Measurements from ENCODE around the gene B3GNT9.

The B3GNT9 gene

DNA sequence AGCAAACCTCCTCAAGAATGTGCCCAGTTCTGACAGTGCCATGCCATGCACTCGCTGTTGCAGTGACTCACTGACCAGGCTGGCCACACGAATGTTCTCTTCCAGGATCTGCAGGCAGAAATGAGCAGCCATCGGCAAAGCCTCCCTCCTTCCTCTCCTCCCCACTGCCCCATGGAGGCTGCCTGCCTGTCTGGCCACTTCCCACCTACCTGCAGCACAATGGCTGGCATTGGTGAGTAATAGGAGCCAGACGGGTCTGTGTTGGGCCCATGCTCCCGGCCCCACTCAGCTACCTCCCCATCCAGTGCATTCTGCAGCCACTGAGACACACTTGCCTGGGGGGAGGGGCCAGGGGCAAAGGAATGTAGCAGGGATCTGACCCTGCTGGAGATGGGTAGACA, 35.8 kb upstream of the B3GNT9 start:
- Histone ChIP-seq H3K4me1 (ENCODE audit: control extremely low read depth in 1 of 4, control insufficient read depth in 4 of 4, insufficient read depth in 4 of 4, low read length in 3 of 4) (peaks cover 0 to 28% (median 25%) of the 10 kb centered on the region in 4 experiments), H3K9me3 (ENCODE audit: control extremely low read depth in 1 of 5, control insufficient read depth in 4 of 5, insufficient read depth in 2 of 5, low read depth in 1 of 5, low read length in 4 of 5) (no peaks in the 10 kb centered on the region), H3K36me3 (ENCODE audit: control insufficient read depth in 4 of 4, insufficient read depth in 4 of 4, low read length in 3 of 4) (no peaks in the 10 kb centered on the region), H3K27me3 (replicated peaks in 2 of 5; ENCODE audit: control insufficient read depth in 4 of 5, insufficient read depth in 5 of 5, low read length in 4 of 5) (peaks cover 0 to 14% (median 6%) of the 10 kb centered on the region in 5 experiments), H3K27ac (ENCODE audit: insufficient read depth in 1 of 2, low read depth in 1 of 2, low read length in 2 of 2, poor library complexity in 1 of 2, severe bottlenecking in 2 of 2) (no peak overlapping the region), H3K4me3 (ENCODE audit: control insufficient read depth in 1 of 7, extremely low read depth in 1 of 7, insufficient read depth in 4 of 7, low read depth in 2 of 7, low read length in 6 of 7) (no peak overlapping the region)
- DNase-seq: no peak
- 87% methylated on average over 4 of the region's 5 CpGs for WGBS (ENCODE audit: insufficient coverage)
- ChIA-PET CTCF (interaction anchor here (1.0 to 3.4 kb wide), 6 partner anchors 11 to 235 kb away, joined by 3 to 22 read pairs (median 6); partner anchors contain the start of gene ELMO3), POLR2A (no interaction called here)

DNA sequence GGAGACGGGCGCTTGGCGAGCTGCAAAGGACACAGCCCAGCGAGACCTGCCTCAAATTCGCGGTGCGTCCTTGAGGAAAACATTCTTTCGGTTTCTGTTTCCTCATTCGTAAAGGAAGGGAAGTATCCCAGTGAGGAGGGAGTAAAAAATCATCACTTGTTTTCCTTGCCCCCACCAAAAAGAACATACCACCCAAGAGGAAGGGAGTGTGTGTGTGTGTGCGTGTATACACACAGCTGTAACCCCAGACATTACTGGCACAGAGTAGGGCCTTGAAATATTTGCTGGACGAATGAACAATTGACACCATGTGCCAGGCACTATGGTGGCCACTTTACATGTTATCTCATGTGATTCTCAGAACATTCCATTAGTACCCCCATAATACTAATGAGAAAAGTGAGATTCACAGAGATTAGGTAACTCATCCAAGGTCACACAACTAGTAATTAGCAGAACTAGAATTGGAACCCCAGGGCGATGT, 34.9 kb upstream of the B3GNT9 start:
- Histone ChIP-seq H3K4me3 (ENCODE audit: control insufficient read depth in 1 of 7, extremely low read depth in 1 of 7, insufficient read depth in 4 of 7, low read depth in 2 of 7, low read length in 6 of 7) (peak overlapping the region in 1 of 7 experiments; percentile 17), H3K4me1 (ENCODE audit: control extremely low read depth in 1 of 4, control insufficient read depth in 4 of 4, insufficient read depth in 4 of 4, low read length in 3 of 4) (peaks cover 0 to 25% (median 23%) of the 10 kb centered on the region in 4 experiments), H3K36me3 (ENCODE audit: control insufficient read depth in 4 of 4, insufficient read depth in 4 of 4, low read length in 3 of 4) (no peaks in the 10 kb centered on the region), H3K9me3 (ENCODE audit: control extremely low read depth in 1 of 5, control insufficient read depth in 4 of 5, insufficient read depth in 2 of 5, low read depth in 1 of 5, low read length in 4 of 5) (no peaks in the 10 kb centered on the region), H3K27me3 (replicated peaks in 2 of 5; ENCODE audit: control insufficient read depth in 4 of 5, insufficient read depth in 5 of 5, low read length in 4 of 5) (peaks cover 0 to 14% (median 6%) of the 10 kb centered on the region in 5 experiments), H3K27ac (ENCODE audit: insufficient read depth in 1 of 2, low read depth in 1 of 2, low read length in 2 of 2, poor library complexity in 1 of 2, severe bottlenecking in 2 of 2) (no peak overlapping the region)
- 2% methylated on average over 4 of the region's 12 CpGs for WGBS (ENCODE audit: insufficient coverage)
- CTCF ChIA-PET: interaction anchor here (0.6 to 3.4 kb wide), 29 partner anchors 8 to 233 kb away, joined by 3 to 22 read pairs (median 4); partner anchors contain the start of genes ELMO3, FBXL8, HSF4 and NOL3
- POLR2A ChIA-PET: no interaction called here
- no peak for DNase-seq

GRCh38 chr16:67184995-67185650, 34.3 kb upstream of the B3GNT9 start:
- Histone ChIP-seq H3K4me3 (ENCODE audit: control insufficient read depth in 1 of 7, extremely low read depth in 1 of 7, insufficient read depth in 4 of 7, low read depth in 2 of 7, low read length in 6 of 7) (peak overlapping the region in 1 of 7 experiments; percentile 81), H3K27me3 (replicated peaks in 2 of 5; ENCODE audit: control insufficient read depth in 4 of 5, insufficient read depth in 5 of 5, low read length in 4 of 5) (peaks cover 0 to 14% (median 6%) of the 10 kb centered on the region in 5 experiments), H3K4me1 (ENCODE audit: control extremely low read depth in 1 of 4, control insufficient read depth in 4 of 4, insufficient read depth in 4 of 4, low read length in 3 of 4) (peaks cover 0 to 25% (median 23%) of the 10 kb centered on the region in 4 experiments), H3K9me3 (ENCODE audit: control extremely low read depth in 1 of 5, control insufficient read depth in 4 of 5, insufficient read depth in 2 of 5, low read depth in 1 of 5, low read length in 4 of 5) (no peaks in the 10 kb centered on the region), H3K27ac (ENCODE audit: insufficient read depth in 1 of 2, low read depth in 1 of 2, low read length in 2 of 2, poor library complexity in 1 of 2, severe bottlenecking in 2 of 2) (no peak overlapping the region), H3K36me3 (ENCODE audit: control insufficient read depth in 4 of 4, insufficient read depth in 4 of 4, low read length in 3 of 4) (no peaks in the 10 kb centered on the region)
- WGBS (ENCODE audit: insufficient coverage): 13% methylated on average over 34 of the region's 43 CpGs
- POLR2A ChIA-PET: interaction anchor here (0.6 kb wide), 1 partner anchor 69 kb away, joined by 3 read pairs; no protein-coding TSS in a partner anchor
- DNase-seq: peak; percentile 79 to 89 (median 87)
- CTCF ChIA-PET: interaction anchor here (0.6 to 3.4 kb wide), 33 partner anchors 9 to 233 kb away, joined by 3 to 22 read pairs (median 4); partner anchors contain the start of genes ELMO3, FBXL8, HSF4 and NOL3

DNA sequence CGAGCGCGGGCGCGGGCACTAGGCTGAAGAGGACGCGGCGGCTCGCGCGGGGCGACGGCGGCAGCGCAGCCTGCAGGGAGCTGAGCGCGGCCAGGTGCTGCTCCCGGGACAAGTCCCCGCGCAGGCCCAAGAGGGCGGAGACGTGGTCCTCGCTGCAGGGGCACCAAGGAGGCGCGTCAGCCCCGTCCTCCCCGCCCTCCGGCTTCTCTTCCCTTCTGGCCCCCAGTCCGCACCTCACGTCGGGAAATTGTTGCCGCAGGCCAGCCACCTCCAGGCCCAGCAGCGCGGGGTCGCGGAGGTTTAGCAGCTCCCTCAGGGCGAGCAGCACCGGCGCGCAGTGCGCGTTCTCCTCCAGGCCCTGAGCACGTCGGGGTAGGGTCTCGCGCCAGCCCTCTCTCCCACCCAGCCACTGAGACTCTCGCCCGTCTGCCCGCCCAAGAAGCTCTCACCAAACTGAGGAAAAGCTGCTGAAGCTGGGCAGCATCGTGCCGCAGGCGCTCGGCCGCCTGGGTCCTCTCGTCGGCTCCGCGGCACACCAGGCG, 33.7 kb upstream of the B3GNT9 start:
- Histone ChIP-seq H3K27ac (ENCODE audit: insufficient read depth in 1 of 2, low read depth in 1 of 2, low read length in 2 of 2, poor library complexity in 1 of 2, severe bottlenecking in 2 of 2) (no peak overlapping the region), H3K36me3 (ENCODE audit: control insufficient read depth in 4 of 4, insufficient read depth in 4 of 4, low read length in 3 of 4) (no peaks in the 10 kb centered on the region), H3K9me3 (ENCODE audit: control extremely low read depth in 1 of 5, control insufficient read depth in 4 of 5, insufficient read depth in 2 of 5, low read depth in 1 of 5, low read length in 4 of 5) (no peaks in the 10 kb centered on the region), H3K27me3 (replicated peaks in 2 of 5; ENCODE audit: control insufficient read depth in 4 of 5, insufficient read depth in 5 of 5, low read length in 4 of 5) (peaks cover 0 to 14% (median 6%) of the 10 kb centered on the region in 5 experiments), H3K4me1 (ENCODE audit: control extremely low read depth in 1 of 4, control insufficient read depth in 4 of 4, insufficient read depth in 4 of 4, low read length in 3 of 4) (peaks cover 0 to 25% (median 23%) of the 10 kb centered on the region in 4 experiments), H3K4me3 (ENCODE audit: control insufficient read depth in 1 of 7, extremely low read depth in 1 of 7, insufficient read depth in 4 of 7, low read depth in 2 of 7, low read length in 6 of 7) (peak overlapping the region; percentile 72 to 94 (median 81))
- WGBS (ENCODE audit: insufficient coverage): 9% methylated on average over 54 of the region's 59 CpGs
- DNase-seq: no peak
- ChIA-PET CTCF (interaction anchor here (0.5 to 3.4 kb wide), 29 partner anchors 9 to 631 kb away, joined by 3 to 22 read pairs (median 4); partner anchors contain the start of genes ELMO3, FBXL8, HSF4 and NOL3), POLR2A (interaction anchor here (0.6 kb wide), 1 partner anchor 68 kb away, joined by 3 read pairs; no protein-coding TSS in a partner anchor)

- Histone ChIP-seq H3K4me1 (ENCODE audit: control extremely low read depth in 1 of 4, control insufficient read depth in 4 of 4, insufficient read depth in 4 of 4, low read length in 3 of 4) (peaks cover 0 to 25% (median 23%) of the 10 kb centered on the region in 4 experiments), H3K27ac (ENCODE audit: insufficient read depth in 1 of 2, low read depth in 1 of 2, low read length in 2 of 2, poor library complexity in 1 of 2, severe bottlenecking in 2 of 2) (peak within 1 kb of the TSS; percentile 88 to 96), H3K4me3 (ENCODE audit: control insufficient read depth in 1 of 7, extremely low read depth in 1 of 7, insufficient read depth in 4 of 7, low read depth in 2 of 7, low read length in 6 of 7) (peak within 1 kb of the TSS; percentile 72 to 94 (median 81)), H3K36me3 (ENCODE audit: control insufficient read depth in 4 of 4, insufficient read depth in 4 of 4, low read length in 3 of 4) (no peaks in the 10 kb centered on the region), H3K27me3 (replicated peaks in 2 of 5; ENCODE audit: control insufficient read depth in 4 of 5, insufficient read depth in 5 of 5, low read length in 4 of 5) (peaks cover 0 to 16% (median 8%) of the 10 kb centered on the region in 5 experiments), H3K9me3 (ENCODE audit: control extremely low read depth in 1 of 5, control insufficient read depth in 4 of 5, insufficient read depth in 2 of 5, low read depth in 1 of 5, low read length in 4 of 5) (no peaks in the 10 kb centered on the region)
- POLR2A ChIA-PET: no interaction called here
- WGBS (ENCODE audit: insufficient coverage): 0% methylated on average over 72 of the region's 77 CpGs
- DNase-seq: peak; percentile 97 to 98 (median 98)
- CTCF ChIA-PET: interaction anchor here (0.5 to 2.1 kb wide), 16 partner anchors 9 to 632 kb away, joined by 3 to 21 read pairs (median 6); partner anchors contain the start of genes FBXL8, HSF4 and TRADD
Measured at GRCh38 chr16:67183627-67184452, 33.0 kb upstream of the B3GNT9 start, which contains the start of gene MATCAP1. TSS of gene MATCAP1 (minus strand) at chr16:67183963. CDS start at chr16:67180610, 3,353 bp downstream.

GRCh38 chr16:67183284-67183626, 32.5 kb upstream of the B3GNT9 start:
- ChIA-PET CTCF (interaction anchor here (0.8 to 2.6 kb wide), 8 partner anchors 9 to 166 kb away, joined by 3 to 13 read pairs (median 5); no protein-coding TSS in a partner anchor), POLR2A (no interaction called here)
- Histone ChIP-seq H3K4me3 (ENCODE audit: control insufficient read depth in 1 of 7, extremely low read depth in 1 of 7, insufficient read depth in 4 of 7, low read depth in 2 of 7, low read length in 6 of 7) (peak overlapping the region; percentile 72 to 94 (median 81)), H3K4me1 (ENCODE audit: control extremely low read depth in 1 of 4, control insufficient read depth in 4 of 4, insufficient read depth in 4 of 4, low read length in 3 of 4) (peaks cover 0 to 28% (median 24%) of the 10 kb centered on the region in 4 experiments), H3K9me3 (ENCODE audit: control extremely low read depth in 1 of 5, control insufficient read depth in 4 of 5, insufficient read depth in 2 of 5, low read depth in 1 of 5, low read length in 4 of 5) (no peaks in the 10 kb centered on the region), H3K27ac (ENCODE audit: insufficient read depth in 1 of 2, low read depth in 1 of 2, low read length in 2 of 2, poor library complexity in 1 of 2, severe bottlenecking in 2 of 2) (peak overlapping the region in 1 of 2 experiments; percentile 96), H3K27me3 (replicated peaks in 2 of 5; ENCODE audit: control insufficient read depth in 4 of 5, insufficient read depth in 5 of 5, low read length in 4 of 5) (peaks cover 0 to 17% (median 9%) of the 10 kb centered on the region in 5 experiments), H3K36me3 (ENCODE audit: control insufficient read depth in 4 of 4, insufficient read depth in 4 of 4, low read length in 3 of 4) (no peaks in the 10 kb centered on the region)
- DNase-seq: no peak
- 13% methylated on average over 8 of the region's 11 CpGs for WGBS (ENCODE audit: insufficient coverage)

Measured in common myeloid progenitor, CD34-positive (primary cell).